Glomerular endothelial cell (primary cell): ENCODE measurements around the gene RRBP1. TPM values are rescaled to one million over a fixed set of nuclear protein-coding genes. Genes with fewer than 3 reads are reported as not detected.

Source experiments
- DNase-seq: peaks from one replicate; pipeline ENCODE4 v3.0.0-alpha.2; 2011; ENCODE audit warnings: low read depth, low spot score; ENCODE audit errors: extremely low read depth
- total RNA-seq: library from RNA; depleted of rRNA; stranded (reverse); fragments of >200 nt; gene quantifications from 2 replicates; pipeline ENCODE4 v1.2.3, GENCODE V29; 2015

The RRBP1 gene
- total RNA-seq, 1 donor from 2014 or later, result 254 TPM

DNA sequence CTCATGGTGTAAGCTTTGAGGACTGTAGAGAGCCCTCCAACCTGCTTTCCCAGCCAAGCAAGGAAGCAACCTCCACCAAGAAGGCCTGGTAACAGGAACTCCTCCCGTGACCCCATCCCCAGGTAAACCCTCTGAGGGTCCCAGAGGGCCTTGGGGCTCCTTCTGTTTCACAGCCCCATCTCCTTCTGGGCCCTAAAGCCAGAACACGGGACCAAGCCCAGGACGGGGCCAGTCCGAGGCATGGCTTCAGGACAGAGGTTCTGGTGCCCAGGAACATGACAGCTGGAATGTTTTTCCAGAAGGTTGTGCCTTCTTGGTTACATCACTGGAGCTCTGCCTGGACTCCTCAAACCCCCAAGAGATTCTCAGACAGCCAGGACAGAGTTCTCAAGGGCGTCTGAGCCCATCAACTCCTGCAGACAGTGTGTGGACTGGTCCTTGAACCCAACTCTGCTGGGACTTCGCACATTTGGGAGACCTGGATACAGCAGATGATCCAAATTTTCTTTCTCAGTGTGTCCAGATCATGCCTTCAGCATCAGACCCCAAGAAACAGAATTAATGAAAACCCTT, 43.1 kb downstream of the RRBP1 start:
- DNase-seq, result no peak

DNA sequence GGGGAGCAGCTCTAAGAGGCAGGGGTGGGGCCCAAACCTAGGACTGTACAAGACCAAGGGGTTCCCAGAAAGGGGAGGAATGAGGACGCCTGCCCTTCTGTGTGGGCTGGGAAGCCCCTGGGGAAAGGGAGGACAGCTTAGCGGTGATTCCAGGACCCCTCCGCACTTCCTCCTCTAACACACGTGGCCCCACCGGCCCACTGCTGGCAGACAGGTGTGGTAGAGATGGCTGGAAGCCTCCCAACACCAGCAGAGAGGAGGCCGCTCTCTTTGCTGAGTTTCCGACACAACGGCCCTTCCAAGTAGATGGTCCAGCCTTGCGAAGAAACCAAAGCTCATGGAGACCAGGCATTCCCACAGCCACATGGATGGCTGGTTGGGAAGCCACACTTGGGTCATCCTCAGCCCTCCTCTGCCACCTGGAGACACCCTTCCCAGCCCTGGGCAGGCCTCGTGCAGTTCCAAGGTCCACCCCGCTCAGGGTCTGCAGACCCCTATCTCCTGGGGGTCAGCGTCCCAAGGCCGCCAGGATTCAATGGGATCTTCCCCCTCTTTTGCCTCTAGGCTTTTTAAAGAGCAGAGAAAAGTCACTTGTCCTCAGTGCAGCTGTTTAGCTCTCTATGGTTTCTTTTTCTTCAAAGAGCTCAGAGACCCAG, 43.9 kb downstream of the RRBP1 start:
- DNase-seq, result no peak

DNA sequence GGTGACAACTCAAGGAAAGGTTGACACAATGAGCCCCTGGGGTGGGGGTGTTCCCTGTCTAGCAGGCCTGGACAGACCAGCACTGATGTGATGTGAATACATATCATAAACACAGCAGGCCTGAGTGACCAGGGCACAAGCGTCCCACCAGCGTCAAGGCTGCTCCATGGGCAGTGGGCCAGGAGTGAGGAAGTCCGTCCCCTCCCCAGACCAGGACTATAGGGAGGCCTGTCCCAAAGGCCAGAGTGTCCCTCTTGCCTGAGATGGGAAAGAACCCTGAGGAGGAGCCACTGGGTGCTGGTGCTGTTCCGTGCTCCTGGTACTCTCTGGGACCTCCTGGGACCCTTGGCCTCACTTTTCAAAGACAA, 44.6 kb downstream of the RRBP1 start:
- no peak for DNase-seq

DNA sequence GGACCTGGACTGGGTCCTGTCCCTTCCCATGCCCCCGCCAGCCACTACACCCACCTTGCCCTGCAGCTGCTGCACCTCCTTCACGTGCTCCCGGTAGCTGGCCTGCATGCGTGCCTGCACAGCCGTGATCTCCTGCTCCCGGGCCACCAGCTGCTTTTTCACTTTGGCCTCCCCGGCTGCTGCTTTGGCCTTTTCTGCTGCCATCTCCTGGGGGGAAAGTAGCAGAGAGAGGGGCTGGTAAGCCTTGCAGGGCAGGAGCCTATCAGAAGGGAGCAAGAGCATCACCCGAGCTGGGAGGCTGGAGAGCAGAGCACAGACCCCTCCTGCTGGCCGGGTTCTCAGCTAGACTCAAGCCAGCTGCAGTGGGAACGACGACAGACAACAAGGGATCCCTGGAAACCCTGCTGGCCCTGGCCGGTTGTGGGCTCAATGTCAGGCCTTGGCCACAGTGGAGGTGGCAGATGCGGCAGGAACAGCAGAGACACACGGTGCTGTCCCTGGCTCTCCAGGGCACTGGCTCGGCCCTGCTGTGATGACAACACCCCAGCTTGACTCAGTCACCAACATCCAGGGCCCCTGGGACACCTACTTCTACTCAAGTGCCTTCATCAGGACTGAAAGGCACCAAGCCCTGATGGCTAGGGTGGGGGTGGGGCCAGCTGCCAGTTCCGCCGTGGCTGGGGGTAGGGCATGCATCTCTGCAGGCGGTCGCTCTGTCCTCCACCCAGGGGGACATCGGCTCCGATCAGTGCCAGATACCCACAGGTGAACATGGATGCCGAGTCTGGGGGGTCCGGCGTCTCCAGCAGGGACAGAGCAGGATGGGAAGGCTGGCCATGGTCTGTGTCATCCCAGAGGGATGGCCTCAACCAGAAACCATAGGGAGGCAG, 45.3 kb downstream of the RRBP1 start:
- DNase-seq, result no peak

DNA sequence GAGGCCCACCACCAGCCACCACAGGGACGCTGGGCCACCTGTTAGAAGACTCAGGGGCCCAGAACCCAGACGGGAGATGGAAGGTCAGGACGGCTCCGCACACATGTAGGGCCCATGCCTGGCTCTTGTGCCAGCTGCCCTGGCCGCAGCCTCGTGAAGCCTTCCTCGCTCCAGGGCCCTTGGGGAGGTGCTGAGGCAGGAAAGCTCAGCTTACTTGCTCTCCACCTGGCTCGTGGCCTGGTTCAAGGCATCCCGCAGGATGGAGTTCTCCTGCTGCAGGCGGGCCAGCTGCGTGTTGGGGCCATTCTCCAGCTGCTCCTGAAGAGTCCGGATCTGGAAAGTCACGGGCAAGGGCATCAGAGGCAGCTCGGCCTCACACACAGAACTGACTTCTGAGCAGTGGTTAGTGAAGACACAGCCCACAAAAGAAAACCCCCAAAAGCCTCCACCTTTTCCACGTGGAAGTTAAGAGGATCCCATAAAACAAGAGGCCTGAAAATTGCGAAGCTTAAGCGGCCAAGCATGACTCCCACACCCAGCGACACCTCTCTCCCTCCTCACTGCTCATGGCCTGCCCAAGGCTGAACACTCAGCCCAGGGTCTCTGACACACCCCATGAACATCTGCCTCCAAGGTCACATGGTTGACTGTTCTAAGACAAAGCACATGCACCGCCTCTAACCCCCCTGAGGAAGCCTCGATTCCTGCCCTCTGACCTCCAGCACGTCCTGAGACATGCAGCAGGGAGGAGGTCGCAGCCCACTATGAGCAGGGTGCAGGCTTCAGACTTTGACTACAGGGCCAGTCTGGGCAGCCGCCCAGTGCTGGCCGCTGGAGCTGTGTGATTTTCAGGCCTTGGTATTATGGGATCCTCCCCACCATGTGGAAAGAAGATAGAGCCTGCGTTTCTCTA, 46.5 kb downstream of the RRBP1 start:
- no peak for DNase-seq

DNA sequence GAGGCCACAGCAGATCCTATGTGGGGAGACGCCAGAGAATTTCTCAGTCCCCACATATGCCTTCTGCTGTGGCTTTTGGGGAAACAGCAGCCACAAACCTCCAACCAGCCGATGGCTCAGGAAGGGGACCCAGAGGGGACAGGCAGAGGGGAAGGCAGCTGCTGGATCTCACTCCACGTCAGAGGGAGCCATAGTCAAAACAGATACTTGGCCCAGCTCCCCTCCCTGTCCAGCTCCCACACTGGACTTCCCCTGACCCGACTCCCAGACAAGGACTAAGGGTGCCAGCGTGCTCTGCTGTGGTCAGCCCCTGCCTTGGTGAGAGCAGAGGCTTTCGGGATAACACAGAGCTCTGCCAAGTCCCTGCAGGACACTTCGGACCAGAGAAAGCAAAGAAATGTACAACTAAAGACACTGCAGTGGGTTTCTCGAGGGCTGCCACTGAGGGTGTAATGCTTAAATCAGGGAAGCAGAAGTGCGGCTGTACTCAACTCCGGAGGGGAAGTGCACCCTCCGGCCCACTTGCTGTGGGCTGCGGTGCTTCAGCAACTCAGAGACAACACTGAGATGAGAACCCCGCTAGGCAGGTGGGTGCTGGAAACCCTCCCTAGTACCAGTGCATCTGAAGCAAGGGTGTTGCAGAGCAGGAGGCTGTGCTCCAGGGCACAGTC, 47.2 kb downstream of the RRBP1 start:
- no peak for DNase-seq

DNA sequence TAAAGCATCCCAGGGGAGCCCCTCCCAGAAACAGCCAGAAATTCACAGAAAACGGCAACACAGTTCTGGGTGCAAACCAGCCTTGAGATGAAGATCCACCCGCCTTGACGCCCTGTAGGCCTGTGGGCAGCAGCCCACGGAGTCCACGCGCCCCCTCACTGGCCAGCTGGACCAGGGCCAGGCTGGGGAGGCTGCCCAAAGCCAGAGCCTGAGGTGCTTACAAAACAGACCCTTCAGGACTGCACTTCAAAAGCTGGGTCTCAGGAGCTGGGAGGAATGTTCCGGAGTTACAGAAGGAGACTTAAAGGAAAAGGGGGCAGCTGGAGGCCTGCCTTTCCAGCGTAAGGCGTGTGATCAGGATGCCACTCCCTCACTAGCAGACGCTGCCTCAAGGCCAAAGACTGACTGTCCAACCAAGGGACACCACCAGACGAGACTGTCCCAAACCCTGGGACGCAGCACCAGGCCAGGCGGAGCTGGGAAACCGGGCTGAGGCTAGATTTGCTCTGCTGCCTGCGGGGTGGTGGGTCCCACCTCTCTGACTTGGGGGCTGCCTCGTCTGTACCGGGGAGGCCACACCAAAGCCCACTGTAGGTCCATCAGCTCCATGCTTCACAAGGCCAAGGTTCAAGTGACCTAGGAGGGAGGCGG, 48.1 kb downstream of the RRBP1 start:
- no peak for DNase-seq

DNA sequence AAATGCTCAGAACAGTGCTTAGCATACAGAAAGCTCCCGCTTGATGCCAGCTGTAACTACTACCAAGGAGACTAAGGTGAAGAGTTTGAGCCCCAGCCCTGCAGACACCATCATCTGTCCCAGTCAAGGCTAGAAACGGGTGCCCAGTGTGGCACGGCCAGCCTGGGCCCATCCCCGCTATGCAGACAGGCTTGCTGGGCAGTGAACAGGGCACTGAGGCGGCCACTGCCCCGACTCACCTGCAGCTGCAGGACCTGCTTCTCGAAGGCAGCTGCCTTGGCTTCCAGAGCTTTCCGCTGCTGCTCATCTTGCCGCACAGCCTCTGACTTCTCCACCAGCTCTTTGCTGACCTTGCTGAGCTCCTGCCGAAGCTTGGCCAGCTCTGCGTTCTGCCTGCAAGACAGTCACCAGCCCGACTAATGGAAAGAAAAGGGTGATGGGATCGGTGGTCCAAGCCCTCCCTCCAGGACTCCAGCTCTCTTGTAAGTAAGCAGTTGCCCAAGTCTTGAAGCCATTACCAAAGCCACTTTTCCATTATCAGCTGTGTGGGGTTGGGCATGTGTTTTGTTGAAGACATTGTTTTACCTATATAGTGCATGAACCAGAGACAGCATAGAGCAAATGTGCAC, 48.7 kb downstream of the RRBP1 start:
- DNase-seq, result no peak

DNA sequence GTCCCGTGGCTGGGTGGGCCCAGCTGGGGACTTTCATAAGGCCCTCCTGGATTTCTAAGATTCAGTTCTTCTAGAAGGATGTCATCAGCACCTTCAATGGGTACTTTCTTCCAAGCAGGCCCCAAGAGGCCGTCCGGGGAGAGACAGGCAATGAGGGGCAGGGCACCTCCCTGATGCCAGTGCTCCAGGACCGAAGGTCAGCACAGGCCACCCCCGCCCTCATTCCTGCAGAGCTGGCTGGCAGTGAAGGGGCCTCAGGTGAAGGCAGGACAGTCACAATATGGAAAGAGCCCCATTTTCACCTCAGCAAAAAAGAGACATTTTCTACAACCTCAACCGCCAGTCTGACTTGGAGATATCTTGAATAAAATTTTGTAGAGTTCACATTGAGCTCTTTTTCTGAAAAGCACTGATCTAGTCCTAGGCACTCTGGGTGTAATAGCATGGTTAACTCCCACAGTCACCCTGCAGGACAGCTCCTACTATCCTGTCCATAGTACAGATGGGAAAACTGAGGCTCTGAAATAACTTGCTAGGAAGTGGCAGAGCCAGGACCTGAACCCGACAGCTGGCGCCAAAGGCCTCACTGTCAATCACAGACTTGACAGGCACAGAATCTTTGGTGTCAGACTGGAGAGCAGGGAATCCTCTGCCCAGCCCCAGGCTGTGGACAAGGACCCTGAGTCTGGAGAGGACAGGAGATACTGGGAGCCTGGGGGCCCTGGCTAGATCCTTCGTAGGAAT, 50.3 kb downstream of the RRBP1 start:
- no peak for DNase-seq

DNA sequence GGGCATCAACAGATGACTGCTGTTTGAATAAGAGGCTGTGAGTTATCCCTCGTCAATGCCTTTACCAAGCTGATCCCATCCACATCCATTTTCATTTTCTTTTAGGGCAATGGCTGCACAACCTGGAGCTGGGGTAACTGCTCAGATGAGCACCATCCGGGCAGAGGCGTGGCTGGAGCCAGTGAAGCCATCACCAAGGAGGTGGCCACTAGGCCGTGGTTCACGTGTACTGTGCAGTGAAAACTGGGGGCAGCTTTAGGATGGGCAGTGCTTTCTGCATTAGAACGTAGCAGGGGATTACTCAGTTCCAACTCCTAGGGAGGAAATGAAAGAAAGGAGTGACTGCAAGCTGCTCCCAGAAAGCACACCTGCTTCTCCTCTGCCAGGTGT, 51.2 kb downstream of the RRBP1 start:
- DNase-seq, result no peak

DNA sequence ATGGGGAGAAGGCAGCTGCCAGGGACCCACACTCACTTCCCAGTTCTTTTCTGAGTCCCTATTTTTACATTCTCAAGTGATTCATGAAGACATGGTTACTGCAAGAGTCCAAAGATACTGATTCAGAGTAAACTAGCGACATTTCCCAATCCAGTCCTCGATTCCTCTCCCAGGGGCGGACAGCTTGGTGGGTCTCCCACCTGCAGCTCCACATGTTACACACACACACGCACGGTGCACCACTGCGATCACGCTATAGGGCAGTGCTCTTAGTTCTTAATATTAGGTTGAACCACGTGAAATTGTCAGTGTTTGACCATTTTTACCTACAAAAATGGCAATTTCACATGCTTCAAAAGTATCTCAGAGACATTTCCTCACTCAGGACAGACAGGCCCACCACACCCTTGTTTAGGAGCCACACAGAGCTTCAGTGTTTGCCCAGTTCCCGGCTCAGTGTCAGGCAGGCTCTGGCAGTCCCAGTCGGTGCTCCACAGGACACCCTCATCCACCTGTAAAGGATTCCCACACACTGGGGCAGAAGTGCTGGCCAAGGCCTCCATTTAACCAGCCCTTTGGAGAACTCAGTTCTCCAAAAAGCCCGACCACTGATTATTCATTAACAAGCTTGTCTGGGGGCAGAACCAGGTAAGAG, 51.8 kb downstream of the RRBP1 start:
- DNase-seq, result no peak

DNA sequence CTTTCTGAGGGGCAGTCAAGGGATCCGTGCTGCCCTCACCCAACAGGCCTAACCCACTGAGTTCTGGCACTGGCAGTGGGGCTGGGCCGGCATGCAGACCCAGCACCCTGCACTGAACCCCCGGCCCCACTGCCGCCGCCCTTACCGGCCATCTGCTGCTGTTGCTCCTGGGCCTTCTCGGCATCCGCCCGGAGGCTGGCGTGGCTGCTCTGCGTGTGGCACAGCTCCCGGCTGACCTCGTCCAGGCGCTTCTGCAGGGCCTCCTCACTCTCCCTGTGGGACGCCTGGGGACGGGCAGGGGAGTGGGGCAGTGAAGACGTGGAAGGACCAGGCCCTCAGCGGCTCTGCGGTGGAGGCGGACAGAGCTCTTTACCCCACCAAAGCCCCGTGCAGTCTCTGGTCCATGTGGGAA, 52.4 kb downstream of the RRBP1 start:
- no peak for DNase-seq

DNA sequence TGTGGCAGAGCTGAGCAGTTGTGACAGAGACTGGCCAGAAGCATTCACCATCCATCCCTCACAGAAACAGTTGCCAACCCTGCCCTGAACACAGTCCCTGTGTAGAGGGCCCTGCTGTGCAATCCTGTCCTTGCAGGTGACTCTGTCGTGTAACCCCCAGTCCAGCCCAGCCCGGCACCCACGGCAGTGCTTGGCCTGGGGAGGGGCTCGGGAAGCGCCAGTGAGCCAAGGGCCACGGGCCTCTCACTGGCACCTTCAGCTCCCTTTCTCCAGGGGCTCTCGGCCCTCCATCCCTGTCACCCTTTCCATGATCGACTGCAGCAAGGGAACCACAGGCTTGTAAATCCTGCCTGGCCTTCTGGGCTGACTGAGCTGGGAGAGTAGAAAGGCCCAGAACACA, 53.0 kb downstream of the RRBP1 start:
- DNase-seq, result no peak

DNA sequence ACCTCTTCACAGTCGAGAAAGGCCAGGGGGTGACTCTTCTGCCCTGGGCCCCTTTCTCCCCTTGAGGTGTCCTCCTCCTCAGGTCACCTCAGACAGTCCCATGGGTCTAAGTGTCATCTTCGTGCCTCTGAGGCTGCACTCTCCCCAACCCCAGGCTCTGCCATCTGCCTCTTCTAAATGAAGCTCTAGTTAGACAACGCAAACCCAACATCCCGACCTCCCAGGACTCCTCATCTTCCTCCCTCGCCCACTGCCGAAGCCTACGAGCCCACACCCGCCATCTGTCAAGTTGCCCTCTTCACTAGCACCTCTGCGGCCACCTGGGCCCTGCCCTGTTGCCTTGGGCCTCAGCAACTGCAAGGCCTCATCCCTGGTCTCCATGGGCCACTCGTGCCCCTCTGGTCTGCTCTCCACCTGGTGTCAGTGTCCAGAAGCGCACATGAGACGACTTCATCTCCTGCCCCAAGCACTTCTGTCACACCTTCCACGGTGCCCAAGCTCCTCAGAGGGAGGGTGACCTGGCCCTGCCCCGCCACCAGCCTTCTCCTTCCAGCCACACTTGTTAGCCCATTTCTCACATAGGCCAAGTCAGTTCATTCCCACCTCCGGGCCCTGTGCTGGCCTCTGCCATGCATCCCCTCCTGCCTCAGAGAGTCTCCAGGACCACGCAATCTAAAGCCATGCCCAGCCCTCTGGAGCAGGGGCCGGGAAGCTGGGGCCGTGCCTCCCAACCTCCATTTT, 53.8 kb downstream of the RRBP1 start:
- DNase-seq, result no peak

DNA sequence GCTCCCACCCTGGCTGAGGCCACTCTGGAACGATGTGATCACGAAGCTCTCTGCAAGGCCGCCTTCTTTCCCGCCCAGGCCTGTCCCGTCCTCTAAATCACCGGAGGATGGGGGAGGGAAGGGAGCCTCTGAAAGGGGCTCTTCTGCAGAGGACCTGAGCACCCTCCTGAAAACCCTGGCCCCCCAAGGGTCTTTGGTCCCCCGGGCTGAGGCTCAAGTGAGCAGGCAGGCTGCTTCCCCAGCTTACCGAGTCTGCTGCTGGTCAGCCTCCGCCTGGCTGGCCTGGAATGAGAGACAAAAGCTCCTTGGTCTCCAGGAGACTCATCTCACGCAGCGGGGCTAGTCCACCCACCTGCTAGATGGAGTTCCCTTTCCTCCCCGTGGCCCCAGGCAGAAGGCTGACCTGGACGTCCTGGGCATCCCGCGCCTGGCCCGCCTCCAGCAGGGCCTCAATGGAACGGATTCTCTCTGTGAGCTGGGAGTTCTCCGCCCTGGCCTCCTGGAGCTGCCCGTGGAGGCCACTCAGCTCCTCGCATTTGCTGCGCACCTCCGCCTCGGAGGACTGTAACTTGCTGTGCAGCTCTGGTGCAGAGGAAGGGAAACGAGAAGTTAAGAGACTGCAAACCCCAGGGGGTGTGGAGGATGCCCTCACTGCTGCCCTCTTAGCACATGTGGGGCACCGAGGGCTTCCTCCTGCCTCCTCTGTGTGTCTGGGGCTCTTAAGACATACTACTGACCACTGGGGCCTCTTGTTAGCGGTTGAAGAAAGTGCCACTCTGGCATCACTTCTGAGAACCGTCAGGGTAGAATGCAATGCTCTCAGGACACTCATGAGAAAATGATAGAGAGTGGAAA, 54.7 kb downstream of the RRBP1 start:
- DNase-seq, result no peak

DNA sequence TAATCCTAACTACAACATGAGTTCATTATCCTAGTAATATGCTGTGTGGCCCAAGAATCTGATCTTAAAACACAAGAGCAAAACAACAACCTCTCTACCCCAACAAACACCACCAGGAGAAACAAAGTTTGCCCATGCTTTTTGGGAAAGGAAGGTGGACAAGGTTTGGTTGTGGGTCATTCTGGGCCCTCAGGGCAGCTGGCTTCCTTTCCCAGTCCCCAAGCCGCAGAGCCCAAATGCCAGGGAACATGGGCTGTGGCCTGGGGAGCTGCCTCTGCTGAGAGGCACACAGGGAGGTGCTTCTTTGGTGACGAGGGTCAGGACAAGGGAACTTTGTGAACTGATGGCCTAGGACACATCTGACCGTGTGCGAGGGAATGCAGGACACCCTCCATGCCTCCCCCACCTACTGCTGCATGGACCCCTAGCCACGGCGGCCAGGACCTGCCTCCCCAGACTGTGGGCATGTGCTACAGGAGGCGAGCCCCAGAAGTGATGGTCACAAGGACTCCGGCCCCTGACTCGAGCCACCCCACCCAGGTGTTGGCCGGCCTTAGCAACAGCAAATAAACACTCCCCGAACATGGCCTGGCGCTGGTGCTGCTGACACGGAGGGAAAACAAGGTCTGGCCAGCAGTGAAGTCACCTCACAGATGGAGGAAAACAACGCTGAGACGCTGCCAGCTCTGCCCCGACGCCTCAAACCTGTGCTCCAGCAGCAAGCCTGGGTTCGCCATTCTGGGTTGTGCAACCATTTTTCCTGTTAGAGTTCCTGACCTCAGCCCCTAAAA, 55.6 kb downstream of the RRBP1 start:
- no peak for DNase-seq
